Suprapubic skin (tissue), 4 donors: ENCODE data around the gene ZNF276.

Experiments used
- EP300 ChIP-seq: sonication (generic); formaldehyde crosslinking; IDR thresholded peaks from one replicate; pipeline ENCODE4 v1.6.1; 2017; ENCODE audit warnings: antibody characterized with exemption
- POLR2A ChIP-seq, 2 donors: fragments of 450-650 bp; IDR thresholded peaks; one replicate each; pipeline ENCODE4 v1.6.1; 2017; ENCODE audit warnings: antibody characterized with exemption in 2 of 2, mild to moderate bottlenecking in 2 of 2, moderate library complexity in 2 of 2
- POLR2AphosphoS5 ChIP-seq, 3 donors: sonication (generic); formaldehyde crosslinking; IDR thresholded peaks; one replicate each; pipeline ENCODE4 v1.6.1; 2017; ENCODE audit warnings: antibody characterized with exemption in 3 of 3
- TF ChIP-seq, protein P1 (sequence below), 2 donors: fragments of 200-600 bp in 1 of 2; fragments of 450-650 bp in 1 of 2; sonication (generic) in 1 of 2; IDR thresholded peaks; one replicate each; pipeline ENCODE4 v1.5.1; 2016 to 2019; ENCODE audit warnings: antibody characterized with exemption in 2 of 2, mild to moderate bottlenecking in 1 of 2, moderate library complexity in 1 of 2

DNA sequence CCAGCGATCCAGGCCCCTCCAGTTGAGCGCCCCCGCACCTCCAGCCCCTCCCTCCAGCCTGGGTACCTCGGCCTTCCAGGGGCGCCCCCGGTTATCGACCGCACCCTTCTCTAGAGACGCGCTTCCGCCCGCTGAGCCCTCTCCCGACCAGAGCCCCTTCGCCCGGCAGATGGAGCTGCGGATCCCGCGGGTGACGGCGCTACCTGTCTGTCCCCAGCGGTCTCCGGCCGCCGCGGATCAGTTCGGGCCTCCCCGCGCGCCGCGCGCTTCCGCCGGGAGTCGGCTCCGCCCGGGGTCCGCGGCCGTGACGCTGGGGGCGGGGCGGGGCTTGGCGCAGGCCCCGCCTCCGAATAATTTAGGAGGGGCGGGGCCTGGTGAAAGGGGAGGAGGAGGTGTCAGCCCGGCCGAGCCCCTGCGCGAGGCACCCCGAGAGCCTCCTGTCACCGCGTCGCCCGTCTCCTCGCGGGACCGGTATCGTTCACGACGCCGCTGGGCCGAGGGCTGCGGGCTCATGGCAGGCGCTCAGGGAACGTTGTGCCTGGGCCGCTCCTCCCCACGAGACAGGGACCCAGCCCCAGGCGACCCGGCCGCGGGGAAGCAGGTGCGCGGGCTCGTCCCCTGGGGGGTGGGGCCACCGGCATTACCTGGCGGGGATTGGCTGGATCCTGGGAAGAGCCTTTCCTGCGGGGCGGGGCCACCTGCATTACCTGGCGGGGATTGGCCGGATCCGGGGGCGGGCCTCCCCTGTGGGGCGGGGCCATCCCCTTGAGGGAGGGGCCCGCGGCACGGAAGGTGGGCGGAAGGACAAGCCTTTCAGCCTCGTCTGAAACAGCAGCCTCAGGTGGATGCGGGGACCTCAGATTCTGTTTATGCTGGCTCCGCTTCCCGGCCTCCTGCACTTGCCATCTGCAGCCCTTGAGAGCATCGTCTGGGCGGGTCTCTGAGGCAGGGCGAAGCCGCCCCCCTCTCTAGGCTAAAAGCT lies 19.6 kb upstream of the ZNF276 start, which contains the start of gene SPATA2L:
- TF ChIP-seq, protein P1, sequence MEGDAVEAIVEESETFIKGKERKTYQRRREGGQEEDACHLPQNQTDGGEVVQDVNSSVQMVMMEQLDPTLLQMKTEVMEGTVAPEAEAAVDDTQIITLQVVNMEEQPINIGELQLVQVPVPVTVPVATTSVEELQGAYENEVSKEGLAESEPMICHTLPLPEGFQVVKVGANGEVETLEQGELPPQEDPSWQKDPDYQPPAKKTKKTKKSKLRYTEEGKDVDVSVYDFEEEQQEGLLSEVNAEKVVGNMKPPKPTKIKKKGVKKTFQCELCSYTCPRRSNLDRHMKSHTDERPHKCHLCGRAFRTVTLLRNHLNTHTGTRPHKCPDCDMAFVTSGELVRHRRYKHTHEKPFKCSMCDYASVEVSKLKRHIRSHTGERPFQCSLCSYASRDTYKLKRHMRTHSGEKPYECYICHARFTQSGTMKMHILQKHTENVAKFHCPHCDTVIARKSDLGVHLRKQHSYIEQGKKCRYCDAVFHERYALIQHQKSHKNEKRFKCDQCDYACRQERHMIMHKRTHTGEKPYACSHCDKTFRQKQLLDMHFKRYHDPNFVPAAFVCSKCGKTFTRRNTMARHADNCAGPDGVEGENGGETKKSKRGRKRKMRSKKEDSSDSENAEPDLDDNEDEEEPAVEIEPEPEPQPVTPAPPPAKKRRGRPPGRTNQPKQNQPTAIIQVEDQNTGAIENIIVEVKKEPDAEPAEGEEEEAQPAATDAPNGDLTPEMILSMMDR (IDR thresholded peaks at IDR 0.05): no peak
- TF ChIP-seq POLR2AphosphoS5 (IDR thresholded peaks at IDR 0.05) (peak in 1 of 3 donors; percentile 5), POLR2A (IDR thresholded peaks at IDR 0.05) (peak; percentile 57 to 68), EP300 (no peak)
